Keratinocyte (primary cell): Measurements from ENCODE around the gene FBLN1. TPM values are rescaled to one million over a fixed set of nuclear protein-coding genes. Genes with fewer than 3 reads are reported as not detected.

Experiments
- DNase-seq: peaks from one replicate; pipeline ENCODE4 v3.0.0-alpha.2; 2011; ENCODE audit warnings: low read depth, missing footprints, low spot score
- FAIRE-seq: peaks from 2 replicates; lab custom pipeline; 2011; peaks lifted over from hg19 to GRCh38; lab: Jason Lieb, UNC
- H2AFZ ChIP-seq: 2 replicates; pipeline ENCODE4 v1.6.0; 2012; ENCODE audit warnings: low read length, control low read depth, inconsistent platforms; ENCODE audit not compliant: control insufficient read depth
- H3K27ac ChIP-seq: 2 replicates; pipeline ENCODE4 v1.5.1; 2011; ENCODE audit warnings: low read length; ENCODE audit not compliant: control insufficient read depth, insufficient read depth
- H3K27me3 ChIP-seq: 3 replicates; pipeline ENCODE4 v1.6.0; 2011; ENCODE audit warnings: low read length; ENCODE audit not compliant: control insufficient read depth, insufficient read depth; ENCODE audit errors: extremely low read depth
- H3K36me3 ChIP-seq, 2 experiments: 2 replicates in 1 of 2; 3 replicates in 1 of 2; pipeline ENCODE4 v1.5.1; 2011; ENCODE audit warnings: low read length in 2 of 2, mild to moderate bottlenecking in 1 of 2; ENCODE audit not compliant: control insufficient read depth in 2 of 2, insufficient read depth in 2 of 2; ENCODE audit errors: extremely low read depth in 1 of 2
- H3K4me1 ChIP-seq: 3 replicates; pipeline ENCODE4 v1.5.1; 2011; ENCODE audit warnings: low read length; ENCODE audit not compliant: control insufficient read depth, insufficient read depth; ENCODE audit errors: extremely low read depth
- H3K4me2 ChIP-seq: 3 replicates; pipeline ENCODE4 v1.6.0; 2011; ENCODE audit warnings: low read depth, low read length; ENCODE audit not compliant: control insufficient read depth, insufficient read depth; ENCODE audit errors: extremely low read depth
- H3K4me3 ChIP-seq, 3 experiments: fragments of 200-600 bp in 1 of 3; sonication (generic) in 1 of 3; 2 replicates in 2 of 3; 3 replicates in 1 of 3; pipeline ENCODE4 v1.5.1; 2011 to 2016; ENCODE audit warnings: low read length in 3 of 3, mild to moderate bottlenecking in 3 of 3, control low read depth in 2 of 3, inconsistent platforms in 1 of 3, low read depth in 1 of 3, mixed read lengths in 1 of 3, mixed run types in 1 of 3, moderate library complexity in 1 of 3; ENCODE audit not compliant: control insufficient read depth in 2 of 3, insufficient read depth in 2 of 3; ENCODE audit errors: extremely low read depth in 1 of 3
- H3K79me2 ChIP-seq: 2 replicates; pipeline ENCODE4 v1.6.0; 2012; ENCODE audit warnings: low read length; ENCODE audit not compliant: control insufficient read depth, insufficient read depth
- H3K9ac ChIP-seq: 3 replicates; pipeline ENCODE4 v1.6.0; 2011; ENCODE audit warnings: low read length; ENCODE audit not compliant: control insufficient read depth, insufficient read depth; ENCODE audit errors: extremely low read depth
- H3K9me1 ChIP-seq: 3 replicates; pipeline ENCODE4 v1.6.0; 2011; ENCODE audit warnings: low read length; ENCODE audit not compliant: control insufficient read depth, insufficient read depth; ENCODE audit errors: extremely low read depth
- H3K9me3 ChIP-seq: 2 replicates; pipeline ENCODE4 v1.5.1; 2012; ENCODE audit warnings: low read depth, low read length; ENCODE audit not compliant: control insufficient read depth
- H4K20me1 ChIP-seq: 3 replicates; pipeline ENCODE4 v1.6.0; 2011; ENCODE audit warnings: low read length; ENCODE audit not compliant: control insufficient read depth, insufficient read depth; ENCODE audit errors: extremely low read depth
- CTCF ChIP-seq, 3 experiments: IDR thresholded peaks in 1 of 3; conservative IDR thresholded peaks in 1 of 3; optimal IDR thresholded peaks in 1 of 3; 2 replicates in 2 of 3; 3 replicates in 1 of 3; pipeline versions ENCODE3 to v1.5.1; 2011; ENCODE audit warnings: low read length in 3 of 3, mild to moderate bottlenecking in 3 of 3, moderate library complexity in 2 of 3, control low read depth in 1 of 3, inconsistent platforms in 1 of 3; ENCODE audit not compliant: insufficient read depth in 2 of 3; ENCODE audit errors: extremely low read depth in 1 of 3
- EZH2 ChIP-seq: IDR thresholded peaks from one replicate; pipeline ENCODE4 v1.6.1; 2012; ENCODE audit warnings: inconsistent platforms, mild to moderate bottlenecking, low read length, moderate library complexity
- dilution Hi-C: fragments of 300-500 bp; cut with MboI; formaldehyde crosslinking; loops from one replicate; pipeline ENCODE4 v1.7.0; 2020; ENCODE audit warnings: low sequenced_read_pairs; ENCODE audit not compliant: extremely low pct_ligation_motif_present
- polyA plus RNA-seq, 5 experiments: library from polyadenylated mRNA; depleted of rRNA in 3 of 5; stranded (reverse) in 3 of 5; stranded (forward) in 1 of 5; unstranded in 1 of 5; fragments of >200 nt; gene quantifications; 1 replicate in 1 of 5; 2 replicates in 3 of 5; 3 replicates in 1 of 5; pipeline versions ENCODE4 v1.2.1 to v1.2.3, GENCODE V29; 2011 to 2012; ENCODE audit warnings: missing spikeins in 2 of 5, low read depth in 1 of 5, low replicate concordance in 1 of 5

Gene FBLN1
- polyA plus RNA-seq, 1 donor (not counting 4 experiments of a cell fraction or from before 2014, with no cell fraction given) = 13.7 TPM

- TF ChIP-seq EZH2 (no peak), CTCF (optimal IDR thresholded peaks at IDR 0.05 in 1 of 3, IDR thresholded peaks at IDR 0.05 in 1 of 3, conservative IDR thresholded peaks at IDR 0.05 in 1 of 3; ENCODE audit: extremely low read depth in 1 of 3, insufficient read depth in 2 of 3, low read length in 3 of 3) (no peak)
- dilution Hi-C loops = no loop called here
- Histone ChIP-seq H3K36me3 (no peaks in the 10 kb centered on the region), H2AFZ (no peak overlapping the region), H3K4me2 (no peak overlapping the region), H3K79me2 (no peaks in the 10 kb centered on the region), H3K9me3 (no peaks in the 10 kb centered on the region), H3K4me1 (no peaks in the 10 kb centered on the region), H3K9me1 (no peaks in the 10 kb centered on the region), H3K4me3 (no peak overlapping the region), H3K9ac (no peak overlapping the region), H4K20me1 (no peaks in the 10 kb centered on the region), H3K27ac (no peak overlapping the region), H3K27me3 (peaks cover 7% of the 10 kb centered on the region)
- DNase-seq = no peak
- no peak for FAIRE-seq
Measured at GRCh38 chr22:45455621-45456020, 47.1 kb upstream of the FBLN1 start.

DNA sequence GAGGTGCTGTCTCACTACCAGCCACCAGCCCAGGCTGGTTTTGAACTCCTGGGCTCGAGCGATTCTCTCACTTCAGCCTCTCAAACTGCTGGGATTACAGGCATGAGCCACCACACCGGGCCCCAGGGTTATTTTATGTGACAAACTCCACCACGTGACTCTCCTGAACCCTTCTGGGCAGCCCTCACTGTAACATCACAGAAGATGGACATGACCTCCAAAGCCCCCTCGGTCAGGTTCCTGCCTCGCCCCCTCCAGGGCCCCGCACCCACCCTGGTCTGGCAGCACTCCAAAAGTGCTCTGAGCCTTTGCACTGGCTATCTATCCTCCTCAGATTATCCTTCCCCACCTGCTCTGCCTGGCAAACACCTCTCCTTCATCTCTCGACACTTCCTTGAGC is 45.9 kb upstream of the FBLN1 start:
- TF ChIP-seq CTCF (optimal IDR thresholded peaks at IDR 0.05 in 1 of 3, IDR thresholded peaks at IDR 0.05 in 1 of 3, conservative IDR thresholded peaks at IDR 0.05 in 1 of 3; ENCODE audit: extremely low read depth in 1 of 3, insufficient read depth in 2 of 3, low read length in 3 of 3) = no peak
- no peak for TF ChIP-seq EZH2
- Histone ChIP-seq H2AFZ (no peak overlapping the region), H3K27me3 (peaks cover 6% of the 10 kb centered on the region), H3K9ac (no peak overlapping the region), H3K27ac (no peak overlapping the region), H3K79me2 (no peaks in the 10 kb centered on the region), H3K36me3 (no peaks in the 10 kb centered on the region), H3K9me3 (no peaks in the 10 kb centered on the region), H4K20me1 (no peaks in the 10 kb centered on the region), H3K4me1 (no peaks in the 10 kb centered on the region), H3K4me2 (no peak overlapping the region), H3K4me3 (no peak overlapping the region), H3K9me1 (no peaks in the 10 kb centered on the region)
- dilution Hi-C loops = no loop called here
- DNase-seq = no peak
- FAIRE-seq = no peak
